GM23338 (cell line): ENCODE measurements around the gene MYO1G. TPM values are rescaled to one million over a fixed set of nuclear protein-coding genes. Genes with fewer than 3 reads are reported as not detected.

Experiments used
- ATAC-seq: fragments of 200-7000 bp; cut with Tn5 transposase; 3 replicates; pipeline ENCODE4 v1.9.1; 2020
- DNase-seq: peaks from one replicate; pipeline ENCODE4 v3.0.0-alpha.2; 2015; ENCODE audit warnings: low spot score
- H2AFZ ChIP-seq: fragments of 200-600 bp; sonication (generic); 2 replicates; pipeline ENCODE4 v1.8.0; 2016; ENCODE audit warnings: antibody characterized with exemption, mild to moderate bottlenecking, moderate library complexity
- H3F3A ChIP-seq: fragments of 200-600 bp; sonication (generic); replicated peaks from 2 replicates; pipeline ENCODE4 v1.8.0; 2017; ENCODE audit warnings: antibody characterized with exemption, mixed run types, low read depth
- H3K27ac ChIP-seq: fragments of 200-600 bp; sonication (generic); 2 replicates; pipeline ENCODE4 v1.6.1; 2016; ENCODE audit warnings: low read depth
- H3K27me3 ChIP-seq: fragments of 200-600 bp; sonication (generic); 2 replicates; pipeline ENCODE4 v1.8.0; 2016; ENCODE audit warnings: mild to moderate bottlenecking, mixed run types, moderate library complexity; ENCODE audit not compliant: insufficient read depth
- H3K36me3 ChIP-seq: fragments of 200-600 bp; sonication (generic); 2 replicates; pipeline ENCODE4 v1.8.0; 2016; ENCODE audit warnings: mild to moderate bottlenecking; ENCODE audit not compliant: insufficient read depth
- H3K4me1 ChIP-seq: fragments of 200-600 bp; sonication (generic); 2 replicates; pipeline ENCODE4 v1.8.0; 2016; ENCODE audit warnings: mild to moderate bottlenecking, moderate library complexity; ENCODE audit not compliant: insufficient read depth
- H3K4me2 ChIP-seq: fragments of 200-600 bp; sonication (generic); 2 replicates; pipeline ENCODE4 v1.7.1; 2017; ENCODE audit warnings: mixed run types
- H3K4me3 ChIP-seq: fragments of 200-600 bp; sonication (generic); 2 replicates; pipeline ENCODE4 v1.6.1; 2016; ENCODE audit warnings: mixed run types
- H3K79me2 ChIP-seq: fragments of 200-600 bp; sonication (generic); replicated peaks from 2 replicates; pipeline ENCODE4 v1.8.0; 2017; ENCODE audit warnings: mild to moderate bottlenecking; ENCODE audit not compliant: insufficient read depth
- H3K9me2 ChIP-seq: fragments of 200-600 bp; sonication (generic); 2 replicates; pipeline ENCODE4 v1.8.0; 2017; ENCODE audit not compliant: insufficient read depth
- H4K20me1 ChIP-seq: fragments of 200-600 bp; sonication (generic); replicated peaks from 2 replicates; pipeline ENCODE4 v1.8.0; 2017; ENCODE audit warnings: mild to moderate bottlenecking; ENCODE audit not compliant: insufficient read depth
- H3K27ac Mint-ChIP-seq: 2 replicates; pipeline ENCODE4 v1.8.0; 2020; ENCODE audit warnings: inconsistent platforms, mild to moderate bottlenecking, moderate library complexity, mixed read lengths
- H3K27me3 Mint-ChIP-seq: 3 replicates; pipeline ENCODE4 v1.8.0; 2022; ENCODE audit warnings: low read depth, mild to moderate bottlenecking, moderate library complexity, mixed read lengths, inconsistent platforms; ENCODE audit not compliant: insufficient read depth, poor library complexity
- H3K36me3 Mint-ChIP-seq: 3 replicates; pipeline ENCODE4 v1.8.0; 2021; ENCODE audit warnings: low read depth, mild to moderate bottlenecking, inconsistent platforms, moderate library complexity, mixed read lengths
- H3K4me1 Mint-ChIP-seq: 3 replicates; pipeline ENCODE4 v1.8.0; 2020; ENCODE audit warnings: mild to moderate bottlenecking, inconsistent platforms, mixed read lengths
- H3K4me3 Mint-ChIP-seq: 3 replicates; pipeline ENCODE4 v1.8.0; 2021; ENCODE audit warnings: moderate library complexity, mild to moderate bottlenecking, inconsistent platforms, mixed read lengths
- H3K9me3 Mint-ChIP-seq: 3 replicates; pipeline ENCODE4 v1.8.0; 2020; ENCODE audit warnings: moderate library complexity, mild to moderate bottlenecking, inconsistent platforms, mixed read lengths
- CREB1 ChIP-seq: fragments of 250-450 bp; sonication (Bioruptor Pico); IDR thresholded peaks from 2 replicates; pipeline ENCODE4 v1.5.0; 2020; ENCODE audit warnings: low read depth, mild to moderate bottlenecking, moderate library complexity
- EZH2phosphoT487 ChIP-seq: fragments of 200-600 bp; sonication (generic); IDR thresholded peaks from one replicate; pipeline ENCODE4 v1.8.1; 2018; ENCODE audit warnings: antibody characterized with exemption; ENCODE audit not compliant: unreplicated experiment
- POLR2AphosphoS5 ChIP-seq: IDR thresholded peaks from 2 replicates; pipeline ENCODE4 v1.6.1; 2016; ENCODE audit warnings: antibody characterized with exemption, low read depth
- STAT1 ChIP-seq: IDR thresholded peaks from one replicate; pipeline ENCODE4 v1.6.1; 2016; ENCODE audit warnings: antibody characterized with exemption; ENCODE audit not compliant: unreplicated experiment
- ZNF114 ChIP-seq: fragments of 250-450 bp; sonication (Bioruptor Pico); IDR thresholded peaks from 2 replicates; pipeline ENCODE4 v1.5.0; 2020; ENCODE audit warnings: mild to moderate bottlenecking, moderate library complexity
- polyA plus RNA-seq: library from polyadenylated mRNA; unstranded; fragments of >200 nt; fragmentation: Nextera tagmentation; extraction: Ambion mirVana; gene quantifications from 2 replicates; pipeline ENCODE4 v1.2.1, GENCODE V29; 2016
- total RNA-seq: library from RNA; depleted of rRNA; stranded (reverse); fragments of >200 nt; shearing (Covaris generic); gene quantifications from 2 replicates; pipeline ENCODE4 v1.2.3, GENCODE V29; 2014
- TF ChIP-seq, protein P1 (sequence below): IDR thresholded peaks from one replicate; pipeline ENCODE4 v1.6.1; 2018; ENCODE audit warnings: antibody characterized with exemption; ENCODE audit not compliant: unreplicated experiment
- TF ChIP-seq, protein P2 (sequence below): IDR thresholded peaks from 2 replicates; pipeline ENCODE4 v1.6.1; 2016; ENCODE audit warnings: antibody characterized with exemption
- TF ChIP-seq, protein P3 (sequence below): fragments of 250-450 bp; sonication (Bioruptor Pico); IDR thresholded peaks from 2 replicates; pipeline ENCODE4 v1.5.0; 2020; ENCODE audit warnings: mild to moderate bottlenecking, moderate library complexity

MYO1G gene
- total and polyA plus RNA-seq, 2 experiments from 2014 or later: 0.10 to 0.11 TPM

DNA sequence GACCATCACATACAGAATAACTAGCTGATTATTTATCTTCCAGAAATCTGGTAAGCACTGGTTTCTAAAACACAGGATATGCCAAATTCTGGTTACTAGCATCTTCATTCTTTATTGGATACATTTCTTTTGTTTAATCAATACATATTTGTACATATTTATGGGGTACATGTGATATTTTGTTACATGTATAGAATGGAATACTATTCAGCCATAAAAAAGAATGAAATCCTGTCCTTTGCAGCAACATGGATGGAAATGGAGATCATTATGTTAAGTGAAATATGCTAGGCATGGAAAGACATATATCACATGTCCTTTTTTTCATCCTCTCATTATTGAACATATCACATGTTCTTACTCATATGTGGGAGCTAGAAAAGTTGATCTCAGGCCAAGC lies 60.8 kb downstream of the MYO1G start:
- H4K20me1 ChIP-seq: no peaks in the 10 kb centered on the region
- H2AFZ ChIP-seq: no peak overlapping the region
- H3K4me1 ChIP-seq: no peaks in the 10 kb centered on the region
- no peak overlapping the region for H3K27ac ChIP-seq
- H3F3A ChIP-seq: no peaks in the 10 kb centered on the region
- peaks cover 5% of the 10 kb centered on the region for H3K4me1 Mint-ChIP-seq
- TF ChIP-seq, protein P1, sequence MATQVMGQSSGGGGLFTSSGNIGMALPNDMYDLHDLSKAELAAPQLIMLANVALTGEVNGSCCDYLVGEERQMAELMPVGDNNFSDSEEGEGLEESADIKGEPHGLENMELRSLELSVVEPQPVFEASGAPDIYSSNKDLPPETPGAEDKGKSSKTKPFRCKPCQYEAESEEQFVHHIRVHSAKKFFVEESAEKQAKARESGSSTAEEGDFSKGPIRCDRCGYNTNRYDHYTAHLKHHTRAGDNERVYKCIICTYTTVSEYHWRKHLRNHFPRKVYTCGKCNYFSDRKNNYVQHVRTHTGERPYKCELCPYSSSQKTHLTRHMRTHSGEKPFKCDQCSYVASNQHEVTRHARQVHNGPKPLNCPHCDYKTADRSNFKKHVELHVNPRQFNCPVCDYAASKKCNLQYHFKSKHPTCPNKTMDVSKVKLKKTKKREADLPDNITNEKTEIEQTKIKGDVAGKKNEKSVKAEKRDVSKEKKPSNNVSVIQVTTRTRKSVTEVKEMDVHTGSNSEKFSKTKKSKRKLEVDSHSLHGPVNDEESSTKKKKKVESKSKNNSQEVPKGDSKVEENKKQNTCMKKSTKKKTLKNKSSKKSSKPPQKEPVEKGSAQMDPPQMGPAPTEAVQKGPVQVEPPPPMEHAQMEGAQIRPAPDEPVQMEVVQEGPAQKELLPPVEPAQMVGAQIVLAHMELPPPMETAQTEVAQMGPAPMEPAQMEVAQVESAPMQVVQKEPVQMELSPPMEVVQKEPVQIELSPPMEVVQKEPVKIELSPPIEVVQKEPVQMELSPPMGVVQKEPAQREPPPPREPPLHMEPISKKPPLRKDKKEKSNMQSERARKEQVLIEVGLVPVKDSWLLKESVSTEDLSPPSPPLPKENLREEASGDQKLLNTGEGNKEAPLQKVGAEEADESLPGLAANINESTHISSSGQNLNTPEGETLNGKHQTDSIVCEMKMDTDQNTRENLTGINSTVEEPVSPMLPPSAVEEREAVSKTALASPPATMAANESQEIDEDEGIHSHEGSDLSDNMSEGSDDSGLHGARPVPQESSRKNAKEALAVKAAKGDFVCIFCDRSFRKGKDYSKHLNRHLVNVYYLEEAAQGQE: no peak
- no peak for TF ChIP-seq EZH2phosphoT487
- TF ChIP-seq, protein P2, sequence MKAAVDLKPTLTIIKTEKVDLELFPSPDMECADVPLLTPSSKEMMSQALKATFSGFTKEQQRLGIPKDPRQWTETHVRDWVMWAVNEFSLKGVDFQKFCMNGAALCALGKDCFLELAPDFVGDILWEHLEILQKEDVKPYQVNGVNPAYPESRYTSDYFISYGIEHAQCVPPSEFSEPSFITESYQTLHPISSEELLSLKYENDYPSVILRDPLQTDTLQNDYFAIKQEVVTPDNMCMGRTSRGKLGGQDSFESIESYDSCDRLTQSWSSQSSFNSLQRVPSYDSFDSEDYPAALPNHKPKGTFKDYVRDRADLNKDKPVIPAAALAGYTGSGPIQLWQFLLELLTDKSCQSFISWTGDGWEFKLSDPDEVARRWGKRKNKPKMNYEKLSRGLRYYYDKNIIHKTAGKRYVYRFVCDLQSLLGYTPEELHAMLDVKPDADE: no peak
- TF ChIP-seq STAT1: no peak
- no peak for TF ChIP-seq ZNF114 (CRISPR knock-in tag)
- TF ChIP-seq POLR2AphosphoS5: no peak
- no peak for TF ChIP-seq CREB1 (CRISPR knock-in tag)
- TF ChIP-seq, protein P3, sequence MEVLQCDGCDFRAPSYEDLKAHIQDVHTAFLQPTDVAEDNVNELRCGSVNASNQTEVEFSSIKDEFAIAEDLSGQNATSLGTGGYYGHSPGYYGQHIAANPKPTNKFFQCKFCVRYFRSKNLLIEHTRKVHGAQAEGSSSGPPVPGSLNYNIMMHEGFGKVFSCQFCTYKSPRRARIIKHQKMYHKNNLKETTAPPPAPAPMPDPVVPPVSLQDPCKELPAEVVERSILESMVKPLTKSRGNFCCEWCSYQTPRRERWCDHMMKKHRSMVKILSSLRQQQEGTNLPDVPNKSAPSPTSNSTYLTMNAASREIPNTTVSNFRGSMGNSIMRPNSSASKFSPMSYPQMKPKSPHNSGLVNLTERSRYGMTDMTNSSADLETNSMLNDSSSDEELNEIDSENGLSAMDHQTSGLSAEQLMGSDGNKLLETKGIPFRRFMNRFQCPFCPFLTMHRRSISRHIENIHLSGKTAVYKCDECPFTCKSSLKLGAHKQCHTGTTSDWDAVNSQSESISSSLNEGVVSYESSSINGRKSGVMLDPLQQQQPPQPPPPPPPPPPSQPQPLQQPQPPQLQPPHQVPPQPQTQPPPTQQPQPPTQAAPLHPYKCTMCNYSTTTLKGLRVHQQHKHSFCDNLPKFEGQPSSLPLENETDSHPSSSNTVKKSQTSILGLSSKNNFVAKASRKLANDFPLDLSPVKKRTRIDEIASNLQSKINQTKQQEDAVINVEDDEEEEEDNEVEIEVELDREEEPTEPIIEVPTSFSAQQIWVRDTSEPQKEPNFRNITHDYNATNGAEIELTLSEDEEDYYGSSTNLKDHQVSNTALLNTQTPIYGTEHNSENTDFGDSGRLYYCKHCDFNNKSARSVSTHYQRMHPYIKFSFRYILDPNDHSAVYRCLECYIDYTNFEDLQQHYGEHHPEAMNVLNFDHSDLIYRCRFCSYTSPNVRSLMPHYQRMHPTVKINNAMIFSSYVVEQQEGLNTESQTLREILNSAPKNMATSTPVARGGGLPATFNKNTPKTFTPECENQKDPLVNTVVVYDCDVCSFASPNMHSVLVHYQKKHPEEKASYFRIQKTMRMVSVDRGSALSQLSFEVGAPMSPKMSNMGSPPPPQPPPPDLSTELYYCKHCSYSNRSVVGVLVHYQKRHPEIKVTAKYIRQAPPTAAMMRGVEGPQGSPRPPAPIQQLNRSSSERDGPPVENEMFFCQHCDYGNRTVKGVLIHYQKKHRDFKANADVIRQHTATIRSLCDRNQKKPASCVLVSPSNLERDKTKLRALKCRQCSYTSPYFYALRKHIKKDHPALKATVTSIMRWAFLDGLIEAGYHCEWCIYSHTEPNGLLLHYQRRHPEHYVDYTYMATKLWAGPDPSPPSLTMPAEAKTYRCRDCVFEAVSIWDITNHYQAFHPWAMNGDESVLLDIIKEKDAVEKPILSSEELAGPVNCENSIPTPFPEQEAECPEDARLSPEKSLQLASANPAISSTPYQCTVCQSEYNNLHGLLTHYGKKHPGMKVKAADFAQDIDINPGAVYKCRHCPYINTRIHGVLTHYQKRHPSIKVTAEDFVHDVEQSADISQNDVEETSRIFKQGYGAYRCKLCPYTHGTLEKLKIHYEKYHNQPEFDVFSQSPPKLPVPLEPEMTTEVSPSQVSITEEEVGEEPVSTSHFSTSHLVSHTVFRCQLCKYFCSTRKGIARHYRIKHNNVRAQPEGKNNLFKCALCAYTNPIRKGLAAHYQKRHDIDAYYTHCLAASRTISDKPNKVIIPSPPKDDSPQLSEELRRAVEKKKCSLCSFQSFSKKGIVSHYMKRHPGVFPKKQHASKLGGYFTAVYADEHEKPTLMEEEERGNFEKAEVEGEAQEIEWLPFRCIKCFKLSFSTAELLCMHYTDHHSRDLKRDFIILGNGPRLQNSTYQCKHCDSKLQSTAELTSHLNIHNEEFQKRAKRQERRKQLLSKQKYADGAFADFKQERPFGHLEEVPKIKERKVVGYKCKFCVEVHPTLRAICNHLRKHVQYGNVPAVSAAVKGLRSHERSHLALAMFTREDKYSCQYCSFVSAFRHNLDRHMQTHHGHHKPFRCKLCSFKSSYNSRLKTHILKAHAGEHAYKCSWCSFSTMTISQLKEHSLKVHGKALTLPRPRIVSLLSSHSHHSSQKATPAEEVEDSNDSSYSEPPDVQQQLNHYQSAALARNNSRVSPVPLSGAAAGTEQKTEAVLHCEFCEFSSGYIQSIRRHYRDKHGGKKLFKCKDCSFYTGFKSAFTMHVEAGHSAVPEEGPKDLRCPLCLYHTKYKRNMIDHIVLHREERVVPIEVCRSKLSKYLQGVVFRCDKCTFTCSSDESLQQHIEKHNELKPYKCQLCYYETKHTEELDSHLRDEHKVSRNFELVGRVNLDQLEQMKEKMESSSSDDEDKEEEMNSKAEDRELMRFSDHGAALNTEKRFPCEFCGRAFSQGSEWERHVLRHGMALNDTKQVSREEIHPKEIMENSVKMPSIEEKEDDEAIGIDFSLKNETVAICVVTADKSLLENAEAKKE (CRISPR knock-in tag): no peak
- DNase-seq (no peak), ATAC-seq (no peak)
- no peaks in the 10 kb centered on the region for H3K27me3 Mint-ChIP-seq
- no peak overlapping the region for H3K27ac Mint-ChIP-seq
- H3K36me3 ChIP-seq: no peaks in the 10 kb centered on the region
- peaks cover 3% of the 10 kb centered on the region; the same call in 2 of the 3 replicates for H3K9me3 Mint-ChIP-seq
- H3K4me3 Mint-ChIP-seq: no peak overlapping the region
- H3K36me3 Mint-ChIP-seq: no peaks in the 10 kb centered on the region
- H3K27me3 ChIP-seq: no peaks in the 10 kb centered on the region
- no peaks in the 10 kb centered on the region for H3K9me2 ChIP-seq
- H3K4me2 ChIP-seq: no peak overlapping the region
- no peak overlapping the region for H3K4me3 ChIP-seq
- H3K79me2 ChIP-seq: no peaks in the 10 kb centered on the region
